Mesenchymal stem cell (in vitro differentiated cells and primary cell): ENCODE data around the gene KCND2.

ENCODE experiments used
- DNase-seq: peaks from one replicate; pipeline ENCODE4 v3.0.0-alpha.2; 2013
- H2AFZ ChIP-seq: one replicate; pipeline ENCODE4 v1.6.1; 2013; ENCODE audit warnings: low read depth, mild to moderate bottlenecking, control low read depth, inconsistent platforms, low read length, moderate library complexity
- H2AK5ac ChIP-seq: 2 replicates; pipeline ENCODE4 v1.6.1; 2013; ENCODE audit warnings: low read length, moderate library complexity, mild to moderate bottlenecking, inconsistent platforms; ENCODE audit not compliant: severe bottlenecking
- H2BK120ac ChIP-seq: one replicate; pipeline ENCODE4 v1.6.1; 2013; ENCODE audit warnings: low read depth, mild to moderate bottlenecking, inconsistent platforms, low read length, moderate library complexity
- H2BK12ac ChIP-seq, 2 experiments: one replicate each; pipeline ENCODE4 v1.6.1; 2013; ENCODE audit warnings: inconsistent platforms in 2 of 2, low read length in 2 of 2, mild to moderate bottlenecking in 2 of 2, moderate library complexity in 2 of 2, control low read depth in 1 of 2
- H2BK15ac ChIP-seq: one replicate; pipeline ENCODE4 v1.6.1; 2013; ENCODE audit warnings: mild to moderate bottlenecking, low read depth, inconsistent platforms; ENCODE audit not compliant: poor library complexity, severe bottlenecking
- H2BK5ac ChIP-seq: 2 replicates; pipeline ENCODE4 v1.6.1; 2013; ENCODE audit warnings: low read depth, mild to moderate bottlenecking, low read length, control low read depth, inconsistent platforms; ENCODE audit not compliant: poor library complexity, severe bottlenecking
- H3K14ac ChIP-seq, 2 experiments: one replicate each; pipeline ENCODE4 v1.6.1; 2013; ENCODE audit warnings: inconsistent platforms in 2 of 2, low read length in 2 of 2, control low read depth in 1 of 2, mild to moderate bottlenecking in 1 of 2, moderate library complexity in 1 of 2
- H3K18ac ChIP-seq, 2 experiments: one replicate each; pipeline ENCODE4 v1.6.1; 2013; ENCODE audit warnings: inconsistent platforms in 2 of 2, low read length in 2 of 2, control low read depth in 1 of 2, low read depth in 1 of 2, mild to moderate bottlenecking in 1 of 2
- H3K23ac ChIP-seq, 2 experiments: one replicate each; pipeline ENCODE4 v1.6.1; 2013; ENCODE audit warnings: inconsistent platforms in 2 of 2, low read length in 2 of 2, mild to moderate bottlenecking in 2 of 2, moderate library complexity in 2 of 2, control low read depth in 1 of 2
- H3K27ac ChIP-seq: 2 replicates; pipeline ENCODE4 v1.5.1; 2013; ENCODE audit warnings: mild to moderate bottlenecking, moderate library complexity, low read length, control low read depth, inconsistent platforms; ENCODE audit not compliant: poor library complexity, severe bottlenecking
- H3K27me3 ChIP-seq, 2 experiments: 2 replicates each; pipeline versions ENCODE4 v1.6.1 to v1.7.0; 2013; ENCODE audit warnings: low read length in 2 of 2, mild to moderate bottlenecking in 2 of 2, moderate library complexity in 2 of 2, control low read depth in 1 of 2, inconsistent platforms in 1 of 2; ENCODE audit not compliant: control insufficient read depth in 1 of 2, insufficient read depth in 1 of 2
- H3K36me3 ChIP-seq, 2 experiments: 2 replicates each; pipeline versions ENCODE4 v1.6.1 to v1.7.0; 2013; ENCODE audit warnings: low read length in 2 of 2, control low read depth in 1 of 2, inconsistent platforms in 1 of 2, low read depth in 1 of 2, mild to moderate bottlenecking in 1 of 2; ENCODE audit not compliant: insufficient read depth in 2 of 2, control insufficient read depth in 1 of 2
- H3K4ac ChIP-seq, 2 experiments: one replicate each; pipeline ENCODE4 v1.6.1; 2013; ENCODE audit warnings: inconsistent platforms in 2 of 2, low read length in 2 of 2, mild to moderate bottlenecking in 2 of 2, moderate library complexity in 2 of 2, control low read depth in 1 of 2, low read depth in 1 of 2
- H3K4me1 ChIP-seq: 2 replicates; pipeline ENCODE4 v1.6.1; 2013; ENCODE audit warnings: low read depth, low read length, control low read depth; ENCODE audit not compliant: control insufficient read depth, insufficient read depth
- H3K4me2 ChIP-seq: 2 replicates; pipeline ENCODE4 v1.6.1; 2013; ENCODE audit warnings: low read length, mild to moderate bottlenecking, inconsistent platforms; ENCODE audit not compliant: poor library complexity, severe bottlenecking
- H3K4me3 ChIP-seq, 2 experiments: 2 replicates each; pipeline versions ENCODE4 v1.5.1 to v1.7.0; 2013; ENCODE audit warnings: low read length in 2 of 2, mild to moderate bottlenecking in 2 of 2, control low read depth in 1 of 2, low read depth in 1 of 2; ENCODE audit not compliant: insufficient read depth in 1 of 2
- H3K79me1 ChIP-seq: replicated peaks from 2 replicates; pipeline ENCODE4 v1.6.1; 2013; ENCODE audit warnings: mild to moderate bottlenecking, control low read depth, low read length, inconsistent platforms; ENCODE audit not compliant: poor library complexity, severe bottlenecking
- H3K9ac ChIP-seq: 2 replicates; pipeline ENCODE4 v1.7.0; 2013; ENCODE audit warnings: mild to moderate bottlenecking, low read length, moderate library complexity
- H3K9me3 ChIP-seq: 2 replicates; pipeline ENCODE4 v1.7.0; 2013; ENCODE audit warnings: mild to moderate bottlenecking, low read length; ENCODE audit not compliant: control insufficient read depth
- H4K8ac ChIP-seq: one replicate; pipeline ENCODE4 v1.6.1; 2013; ENCODE audit warnings: inconsistent platforms, mild to moderate bottlenecking, low read length, moderate library complexity
- H4K91ac ChIP-seq: one replicate; pipeline ENCODE4 v1.6.1; 2013; ENCODE audit warnings: mild to moderate bottlenecking, low read length, inconsistent platforms
- WGBS: methylation state at CpG from one replicate; pipeline ENCODE4 v1.1.7; 2013; ENCODE audit warnings: mixed read lengths; 5-methylcytosine and 5-hydroxymethylcytosine counted together

The KCND2 gene

DNA sequence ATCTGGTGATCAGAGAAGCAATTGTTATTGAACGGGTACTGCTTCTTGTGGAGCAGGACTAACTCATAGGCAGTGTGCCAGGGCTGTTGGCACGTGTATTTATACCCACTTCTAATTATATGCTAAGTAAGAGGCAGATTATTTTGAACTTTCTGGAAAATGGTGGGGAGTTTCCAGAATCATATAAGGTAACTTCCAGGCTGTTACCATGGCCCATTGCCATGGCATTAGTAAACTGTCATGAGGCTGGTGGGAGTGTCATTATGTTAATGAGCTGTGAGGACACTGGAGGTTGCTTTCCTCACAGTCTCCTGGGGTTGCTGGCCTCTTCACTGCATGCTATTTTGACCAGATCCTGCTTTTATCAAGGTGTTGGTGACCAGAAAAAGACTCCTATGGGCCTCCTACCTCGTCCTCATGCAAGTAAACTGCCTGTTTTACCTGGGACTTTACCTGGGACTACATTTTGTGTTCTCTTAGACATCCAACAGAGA is 122.6 kb downstream of the KCND2 start:
- H3K79me1 ChIP-seq: no peaks in the 10 kb centered on the region
- no peaks in the 10 kb centered on the region for H3K36me3 ChIP-seq
- no peaks in the 10 kb centered on the region for H3K9me3 ChIP-seq
- H3K4ac ChIP-seq: no peak overlapping the region
- no peak overlapping the region for H3K14ac ChIP-seq
- no peak overlapping the region for H4K8ac ChIP-seq
- no peak overlapping the region for H3K4me2 ChIP-seq
- no peak overlapping the region for H3K23ac ChIP-seq
- 100% methylated on average over 2 of the region's 3 CpGs for WGBS
- no peak overlapping the region for H2BK12ac ChIP-seq
- H3K9ac ChIP-seq: no peak overlapping the region
- H3K27ac ChIP-seq: no peak overlapping the region
- no peak for DNase-seq
- no peak overlapping the region for H2AFZ ChIP-seq
- H3K27me3 ChIP-seq: no peaks in the 10 kb centered on the region
- no peak overlapping the region for H3K4me3 ChIP-seq
- no peaks in the 10 kb centered on the region for H3K4me1 ChIP-seq
- no peak overlapping the region for H4K91ac ChIP-seq
- H3K18ac ChIP-seq: peak overlapping the region in 1 of 2 experiments; percentile 62
- no peak overlapping the region for H2BK5ac ChIP-seq
- no peak overlapping the region for H2AK5ac ChIP-seq
- no peak overlapping the region for H2BK120ac ChIP-seq
- H2BK15ac ChIP-seq: no peak overlapping the region

DNA sequence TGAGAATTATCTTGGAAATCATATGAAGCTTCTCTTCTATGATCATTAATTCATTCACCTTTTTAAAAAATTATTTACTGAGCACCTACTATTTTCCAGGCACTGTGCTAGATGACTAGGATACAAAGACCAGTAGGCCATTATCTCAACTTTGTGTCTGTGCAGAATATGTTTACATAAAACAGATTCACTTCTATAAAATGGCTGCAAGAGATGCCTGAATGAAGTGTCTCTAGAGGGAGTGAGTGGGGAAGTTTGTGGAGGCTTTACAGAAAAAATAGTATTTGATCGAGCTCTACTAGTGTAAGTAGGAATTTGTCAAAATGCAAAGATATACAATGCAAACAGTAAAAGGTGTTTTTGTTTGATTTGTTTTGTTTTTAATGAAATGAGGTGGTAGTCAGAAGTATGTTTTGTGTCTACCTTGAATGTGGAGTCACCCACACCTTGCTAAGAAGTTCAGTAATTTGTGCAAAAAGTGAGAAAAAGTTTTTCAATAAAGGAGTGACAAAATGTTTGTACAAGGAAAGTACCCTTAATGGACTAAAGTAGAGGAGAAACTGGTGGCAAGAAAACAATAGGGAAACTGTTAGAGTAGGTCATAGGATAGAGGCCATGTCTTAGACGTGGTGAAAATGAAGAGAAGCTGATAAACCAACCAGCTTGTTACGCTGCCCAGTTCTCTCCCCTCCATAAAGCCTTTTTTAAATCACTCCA is 125.5 kb downstream of the KCND2 start:
- no peak overlapping the region for H2AFZ ChIP-seq
- no peak overlapping the region for H2BK5ac ChIP-seq
- no peak overlapping the region for H2AK5ac ChIP-seq
- H3K9me3 ChIP-seq: no peaks in the 10 kb centered on the region
- no peak for DNase-seq
- H3K23ac ChIP-seq: no peak overlapping the region
- no peaks in the 10 kb centered on the region for H3K27me3 ChIP-seq
- H3K9ac ChIP-seq: no peak overlapping the region
- no peak overlapping the region for H2BK12ac ChIP-seq
- no peak overlapping the region for H4K91ac ChIP-seq
- H3K4me3 ChIP-seq: no peak overlapping the region
- H3K4me1 ChIP-seq: no peaks in the 10 kb centered on the region
- no peak overlapping the region for H4K8ac ChIP-seq
- H3K79me1 ChIP-seq: no peaks in the 10 kb centered on the region
- no peak overlapping the region for H3K27ac ChIP-seq
- H3K4ac ChIP-seq: no peak overlapping the region
- H3K14ac ChIP-seq: no peak overlapping the region
- H3K4me2 ChIP-seq: no peak overlapping the region
- no peak overlapping the region for H3K18ac ChIP-seq
- H2BK120ac ChIP-seq: no peak overlapping the region
- no peaks in the 10 kb centered on the region for H3K36me3 ChIP-seq
- H2BK15ac ChIP-seq: no peak overlapping the region
- WGBS: 93% methylated on average over 3 of the region's 3 CpGs

DNA sequence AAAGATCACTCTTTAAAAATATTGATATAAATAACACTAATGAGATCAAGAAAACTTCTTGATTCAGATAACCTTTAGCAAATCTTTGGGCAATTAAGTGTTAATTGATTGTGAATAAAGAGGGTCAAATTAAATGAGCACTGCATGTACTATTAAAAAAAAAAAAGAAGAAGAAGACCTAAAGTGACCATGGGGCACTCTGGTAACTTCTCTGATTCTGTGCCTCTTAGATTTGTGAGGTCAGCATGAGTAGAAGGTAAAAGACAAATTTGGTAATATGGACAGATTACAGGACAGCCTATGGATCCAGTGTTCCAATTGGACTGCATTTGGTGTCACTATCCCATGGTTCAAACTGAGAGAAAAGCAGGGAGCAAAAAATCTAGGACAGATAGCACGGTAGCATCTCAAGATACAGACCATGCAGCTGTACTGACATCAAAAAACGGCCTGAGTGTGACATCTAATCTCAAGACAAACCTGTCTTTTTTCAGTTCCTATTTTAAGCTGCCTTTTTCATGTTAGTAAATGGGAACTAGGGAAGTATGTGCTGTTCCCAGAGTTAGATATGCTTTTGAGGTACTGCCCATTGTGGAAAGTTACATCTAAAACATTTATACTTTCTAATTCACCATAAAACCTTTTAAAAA is 128.0 kb downstream of the KCND2 start:
- no peaks in the 10 kb centered on the region for H3K36me3 ChIP-seq
- no peaks in the 10 kb centered on the region for H3K27me3 ChIP-seq
- H3K4me2 ChIP-seq: no peak overlapping the region
- no peak overlapping the region for H2BK5ac ChIP-seq
- H2BK15ac ChIP-seq: no peak overlapping the region
- H3K23ac ChIP-seq: no peak overlapping the region
- H3K9ac ChIP-seq: no peak overlapping the region
- H2BK120ac ChIP-seq: no peak overlapping the region
- H3K9me3 ChIP-seq: no peaks in the 10 kb centered on the region
- no CpG with 5 or more reads among the region's 2 CpGs for WGBS
- no peak overlapping the region for H3K4ac ChIP-seq
- no peak overlapping the region for H3K18ac ChIP-seq
- H3K4me3 ChIP-seq: no peak overlapping the region
- H3K14ac ChIP-seq: no peak overlapping the region
- H4K8ac ChIP-seq: no peak overlapping the region
- DNase-seq: no peak
- no peaks in the 10 kb centered on the region for H3K4me1 ChIP-seq
- H4K91ac ChIP-seq: no peak overlapping the region
- no peak overlapping the region for H2AK5ac ChIP-seq
- H2BK12ac ChIP-seq: no peak overlapping the region
- no peaks in the 10 kb centered on the region for H3K79me1 ChIP-seq
- no peak overlapping the region for H2AFZ ChIP-seq
- no peak overlapping the region for H3K27ac ChIP-seq

DNA sequence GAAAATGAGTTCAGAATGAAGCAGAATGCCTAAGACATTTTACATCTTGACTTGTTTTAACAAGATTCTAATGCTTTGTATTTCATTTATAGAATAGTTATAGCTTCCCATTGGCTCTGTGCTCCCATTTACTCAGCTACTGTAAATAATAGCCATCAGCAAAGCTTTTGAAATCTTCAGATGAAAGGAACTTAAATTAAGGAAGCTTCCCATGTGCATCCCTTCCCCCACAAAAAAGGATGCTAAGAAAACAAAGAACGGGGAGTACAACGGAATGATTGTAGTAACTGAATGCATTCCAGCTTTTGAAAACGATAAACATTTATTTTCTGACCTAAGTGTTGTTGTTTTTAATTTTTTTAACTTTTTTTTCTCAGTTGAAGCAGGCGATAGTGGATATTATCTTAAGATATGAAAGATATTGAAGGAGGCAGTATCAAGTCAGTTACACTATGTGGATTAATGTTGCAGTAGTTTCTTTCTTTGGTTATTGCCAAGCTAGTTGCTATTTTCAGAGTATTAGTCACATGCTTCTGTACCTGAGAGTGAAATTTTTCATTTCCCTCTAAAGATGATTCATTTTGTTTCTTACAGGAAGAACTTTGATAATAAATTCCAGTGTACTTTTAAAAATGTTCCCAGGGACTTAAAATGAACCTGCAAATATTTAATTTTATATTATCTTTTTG is 129.2 kb downstream of the KCND2 start:
- Histone ChIP-seq H2AK5ac (no peak overlapping the region), H3K4me2 (no peak overlapping the region), H3K27me3 (no peaks in the 10 kb centered on the region), H2AFZ (no peak overlapping the region), H2BK5ac (no peak overlapping the region), H3K18ac (no peak overlapping the region), H2BK12ac (no peak overlapping the region), H3K79me1 (no peaks in the 10 kb centered on the region), H3K36me3 (no peaks in the 10 kb centered on the region), H3K4me1 (no peaks in the 10 kb centered on the region), H3K9me3 (no peaks in the 10 kb centered on the region), H3K9ac (peak overlapping the region; percentile 12), H3K23ac (no peak overlapping the region), H4K91ac (no peak overlapping the region), H3K4me3 (no peak overlapping the region), H2BK120ac (no peak overlapping the region), H4K8ac (no peak overlapping the region), H3K4ac (no peak overlapping the region), H2BK15ac (no peak overlapping the region), H3K14ac (no peak overlapping the region), H3K27ac (no peak overlapping the region)
- 69% methylated on average over 4 of the region's 4 CpGs for WGBS
- DNase-seq: no peak
